CD4-positive, alpha-beta T cell treated with Interleukin-2 at 100 ng/mL for 4 hours (primary cell): ENCODE results near the gene C14orf180.
"Not testable (repeated sequence)": the region's sequence is repeated elsewhere in the genome, so short reads cannot be mapped to it uniquely, and the experiment has no call there.

Experiments used
- DNase-seq: peaks from one replicate; pipeline ENCODE4 v3.0.0-alpha.2; 2020; ENCODE audit warnings: low spot score

Gene C14orf180

GRCh38 chr14:104611881-104612280 is 32.3 kb downstream of the C14orf180 start:
- DNase-seq: no peak

- no peak for DNase-seq
Measured at GRCh38 chr14:104614126-104614812, 34.7 kb downstream of the C14orf180 start.

- DNase-seq: no peak
Measured at GRCh38 chr14:104624939-104625338, 45.4 kb downstream of the C14orf180 start.

GRCh38 chr14:104632781-104633180 is 53.2 kb downstream of the C14orf180 start:
- DNase-seq: no peak

DNA sequence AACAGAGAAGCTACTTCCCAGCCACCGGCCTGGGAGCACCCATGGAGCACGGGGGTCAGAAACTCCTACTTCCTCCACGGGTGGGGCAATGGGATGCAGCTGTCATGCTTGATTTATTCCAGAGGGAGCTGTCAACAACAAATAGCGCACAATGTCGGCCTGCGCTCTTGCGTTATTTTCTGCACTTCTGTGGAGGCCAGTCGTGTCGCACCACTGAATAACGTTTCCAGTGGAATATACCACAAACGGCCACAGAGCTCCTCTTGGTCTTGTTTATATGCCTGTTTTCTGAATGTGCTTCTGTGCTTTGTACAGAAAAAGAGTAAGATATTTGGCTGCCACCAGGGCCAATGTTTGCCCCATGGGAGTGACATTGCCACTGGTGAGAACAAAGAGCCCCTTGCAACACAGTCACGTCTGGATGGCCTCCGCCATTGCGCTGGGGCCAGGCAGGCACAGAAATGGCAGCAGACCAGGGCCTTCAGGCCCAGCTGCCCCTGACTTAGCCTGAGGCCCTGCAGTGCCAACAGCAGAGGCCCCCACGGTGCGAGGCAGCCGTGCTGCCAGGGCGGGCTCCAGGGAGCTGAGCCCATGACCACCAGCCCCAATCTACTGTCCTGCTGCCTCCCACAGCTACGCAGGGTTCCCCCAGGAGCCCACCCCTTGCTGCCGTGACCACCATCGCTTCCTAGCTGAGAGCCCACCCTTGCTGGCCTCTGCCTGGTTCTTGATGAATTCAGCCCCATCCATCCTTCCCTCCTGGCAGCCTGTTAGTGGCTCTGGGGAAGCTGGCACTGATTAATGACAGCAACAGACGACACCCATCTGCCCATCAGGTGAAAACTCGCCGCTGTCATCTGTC is 53.9 kb downstream of the C14orf180 start:
- no peak for DNase-seq

DNA sequence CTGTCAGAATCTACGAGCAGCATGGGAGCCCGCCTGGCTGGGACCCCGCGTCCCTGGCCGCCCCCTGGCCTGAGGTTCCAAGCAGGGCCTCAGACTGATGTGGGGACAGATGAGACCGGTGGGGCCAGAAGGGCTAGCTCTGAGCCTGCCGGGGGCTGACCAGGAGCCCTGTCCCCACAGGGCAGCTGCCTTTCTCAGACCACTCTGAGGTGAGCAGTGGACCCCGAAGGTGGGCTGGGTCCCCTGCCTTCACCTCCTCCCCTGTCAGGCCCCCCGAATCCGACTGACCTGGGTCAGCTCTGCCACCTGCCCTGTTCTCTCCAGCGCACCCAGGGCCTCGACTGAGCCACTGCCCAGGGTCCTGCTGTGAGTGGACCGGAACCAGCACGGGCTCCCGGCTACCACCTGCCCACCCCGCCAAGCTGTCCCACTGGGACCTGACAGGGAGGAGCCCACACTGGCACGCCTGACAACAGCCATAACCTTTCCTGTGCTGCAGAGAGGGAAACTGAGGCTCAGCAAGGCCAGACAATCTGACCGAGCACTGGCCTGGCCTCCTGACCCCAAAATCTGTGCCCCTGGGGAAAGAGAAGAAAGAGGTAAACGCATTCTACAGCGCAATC is 54.7 kb downstream of the C14orf180 start:
- no peak for DNase-seq

DNA sequence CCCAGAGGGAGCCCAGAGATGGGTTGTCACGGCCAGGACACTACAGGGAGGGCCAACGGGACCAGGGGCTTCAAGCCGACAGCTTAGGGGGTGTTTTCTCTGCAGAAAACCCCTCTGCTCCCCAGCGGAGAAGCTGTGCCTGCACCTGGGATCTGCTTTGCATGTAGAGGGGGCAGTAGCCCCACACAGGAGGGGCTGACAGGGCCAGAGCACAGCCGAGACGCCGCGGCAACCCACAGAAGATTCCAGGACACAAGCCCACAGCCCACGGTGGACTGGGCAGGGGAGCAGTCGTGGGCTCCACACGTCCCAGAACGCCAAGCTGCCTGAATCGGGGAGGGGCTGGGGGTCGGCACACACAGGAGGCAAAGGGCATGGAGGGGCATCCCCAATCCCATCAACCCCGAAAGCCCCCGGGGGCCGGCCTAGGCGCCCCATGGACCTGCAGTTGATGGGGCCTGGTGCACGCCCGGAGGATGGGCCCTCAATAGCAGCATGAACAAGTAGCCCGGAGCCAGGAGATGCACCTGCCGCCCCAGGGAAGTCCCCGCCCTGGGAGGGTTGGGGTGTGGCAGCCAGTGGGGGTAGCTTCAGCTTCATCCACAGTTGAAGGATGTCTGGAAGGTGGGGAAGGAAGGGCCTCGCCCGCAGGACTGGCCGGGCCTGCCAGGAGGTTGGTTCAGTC is 55.5 kb downstream of the C14orf180 start:
- DNase-seq: no peak

- no peak for DNase-seq
Measured at GRCh38 chr14:104635717-104636116, 56.2 kb downstream of the C14orf180 start.

DNA sequence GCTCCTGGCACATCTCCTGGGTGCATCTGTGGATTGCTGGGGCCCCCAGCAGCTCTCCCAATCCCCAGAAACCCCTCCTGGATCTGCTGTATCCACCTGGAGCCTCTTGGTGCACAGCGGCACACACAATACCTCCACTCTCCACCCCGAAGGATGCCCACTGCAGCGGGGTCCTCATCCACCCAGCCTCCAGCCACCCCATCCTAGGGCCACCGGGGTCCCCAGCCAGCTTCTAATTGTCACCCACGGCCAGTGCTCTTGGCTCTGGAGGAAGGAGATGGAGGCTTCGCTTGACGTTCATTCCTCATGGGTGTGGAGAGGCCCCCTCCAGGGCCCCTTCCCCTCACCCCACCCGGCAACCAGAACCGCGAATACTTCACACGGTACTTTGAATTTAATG is 56.6 kb downstream of the C14orf180 start:
- DNase-seq: no peak

DNA sequence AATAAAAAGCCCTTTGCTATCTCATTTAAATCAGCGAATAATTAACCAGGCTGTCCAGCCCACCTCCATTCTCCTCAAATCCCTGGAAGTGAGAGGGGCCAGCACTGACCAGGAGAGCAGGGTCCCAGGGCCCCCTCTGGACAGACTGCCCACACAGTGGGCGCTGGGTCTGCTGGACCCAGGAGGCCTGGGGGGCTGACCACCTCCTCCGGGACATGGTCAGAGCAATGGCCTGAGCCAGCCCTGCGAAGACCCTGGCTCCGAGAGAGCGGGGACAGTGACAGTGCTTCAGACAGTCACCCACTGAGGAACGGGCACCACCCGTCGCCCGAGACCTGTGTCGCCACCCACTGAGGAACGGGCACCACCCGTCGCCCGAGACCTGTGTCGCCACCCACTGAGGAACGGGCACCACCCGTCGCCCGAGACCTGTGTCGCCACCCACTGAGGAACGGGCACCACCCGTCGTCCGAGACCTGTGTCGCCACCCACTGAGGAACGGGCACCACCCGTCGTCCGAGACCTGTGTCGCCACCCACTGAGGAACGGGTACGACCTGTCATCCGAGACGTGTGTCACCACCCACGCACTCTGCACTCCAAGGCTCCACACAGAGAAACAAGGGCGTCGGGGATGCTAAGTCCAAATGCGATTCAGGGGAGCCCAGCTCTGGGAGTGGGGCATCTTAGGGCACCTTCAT is 57.4 kb downstream of the C14orf180 start:
- not testable (repeated sequence) for DNase-seq

- DNase-seq: no peak
Measured at GRCh38 chr14:104637546-104638003, 58.0 kb downstream of the C14orf180 start.

DNA sequence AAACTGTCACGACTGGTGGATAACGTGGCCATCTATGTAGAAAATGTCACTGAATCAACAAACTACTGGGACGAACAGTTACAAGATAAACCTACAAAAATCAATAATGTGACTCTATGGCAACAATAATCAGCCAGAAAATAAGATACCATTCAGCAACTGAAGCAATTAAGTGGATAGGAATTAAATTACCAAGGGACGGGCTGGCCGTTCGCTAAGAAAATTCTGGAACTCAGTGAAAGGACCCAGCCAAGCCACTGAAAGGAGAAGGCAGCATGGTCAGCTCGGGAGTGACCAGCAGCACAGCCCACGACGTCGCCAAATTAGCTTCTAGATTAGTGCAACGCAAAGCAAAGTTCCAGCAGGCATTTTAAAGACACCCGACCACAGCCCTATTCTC is 58.6 kb downstream of the C14orf180 start:
- no peak for DNase-seq

GRCh38 chr14:104638927-104639450 is 59.4 kb downstream of the C14orf180 start:
- no peak for DNase-seq

DNA sequence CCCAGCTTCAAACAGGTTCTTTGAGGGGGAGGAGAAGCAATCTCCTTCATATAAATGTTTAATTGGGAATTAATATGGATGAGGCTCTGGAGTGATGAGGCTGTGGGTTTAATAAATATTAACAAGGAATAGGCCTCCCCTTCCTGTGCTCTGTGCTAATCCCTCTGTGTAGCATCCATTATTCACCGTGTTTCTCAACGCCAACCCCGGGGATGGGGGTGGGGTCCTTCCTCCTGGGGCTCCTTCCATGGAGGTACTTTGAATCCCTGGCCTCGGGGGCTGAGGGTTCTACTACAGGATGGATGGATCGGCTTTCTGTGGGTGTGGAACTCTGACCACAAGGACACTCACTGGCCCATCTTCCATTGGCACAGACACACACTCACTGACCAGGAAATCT is 59.9 kb downstream of the C14orf180 start:
- no peak for DNase-seq
